GM21529 (cell line): ENCODE measurements around the gene GOSR2.
"Not testable (repeated sequence)": the region's sequence is repeated elsewhere in the genome, so short reads cannot be mapped to it uniquely, and the experiment has no call there.

ENCODE experiments used
- ATAC-seq: cut with Tn5 transposase; IDR thresholded peaks from one replicate; pipeline ENCODE4 v1.9.1; 2021; ENCODE audit not compliant: unreplicated experiment

GOSR2 gene

GRCh38 chr17:46892192-46892703 is 30.7 kb upstream of the GOSR2 start:
- ATAC-seq, result no peak

GRCh38 chr17:46894024-46894423 is 28.9 kb upstream of the GOSR2 start:
- ATAC-seq, result no peak

GRCh38 chr17:46894476-46895151 is 28.3 kb upstream of the GOSR2 start:
- no peak for ATAC-seq

GRCh38 chr17:46895171-46895570 is 27.8 kb upstream of the GOSR2 start:
- ATAC-seq, result no peak

- no peak for ATAC-seq
Measured at GRCh38 chr17:46896991-46897390, 26.0 kb upstream of the GOSR2 start.

- ATAC-seq, result no peak
Measured at GRCh38 chr17:46898364-46898763, 24.6 kb upstream of the GOSR2 start.

GRCh38 chr17:46898860-46899259 is 24.1 kb upstream of the GOSR2 start:
- no peak for ATAC-seq

GRCh38 chr17:46901291-46901690 is 21.7 kb upstream of the GOSR2 start:
- ATAC-seq, result no peak

GRCh38 chr17:46903762-46904672 is 18.9 kb upstream of the GOSR2 start:
- no peak for ATAC-seq

- no peak for ATAC-seq
Measured at GRCh38 chr17:46908068-46908737, 14.8 kb upstream of the GOSR2 start.

- ATAC-seq, result no peak
Measured at GRCh38 chr17:46910179-46910927, 12.6 kb upstream of the GOSR2 start.

GRCh38 chr17:46911311-46911710 is 11.6 kb upstream of the GOSR2 start:
- no peak for ATAC-seq

GRCh38 chr17:46915596-46915995 is 7.4 kb upstream of the GOSR2 start:
- ATAC-seq, result no peak

- ATAC-seq, result no peak
Measured at GRCh38 chr17:46916211-46916610, 6.7 kb upstream of the GOSR2 start.

- no peak for ATAC-seq
Measured at GRCh38 chr17:46916623-46917022, 6.3 kb upstream of the GOSR2 start.

- ATAC-seq, result no peak
Measured at GRCh38 chr17:46917041-46917440, 5.9 kb upstream of the GOSR2 start.

GRCh38 chr17:46917516-46917915 is 5.4 kb upstream of the GOSR2 start:
- no peak for ATAC-seq

- not testable (repeated sequence) for ATAC-seq
Measured at GRCh38 chr17:46921962-46922361, 998 bp upstream of the GOSR2 start.

GRCh38 chr17:46922487-46922803 is 515 bp upstream of the GOSR2 start:
- ATAC-seq, result no peak

- ATAC-seq, result no peak
Measured at GRCh38 chr17:46925185-46925868, 2.4 kb downstream of the GOSR2 start.
